Hypothalamus (tissue), 51 donors: ENCODE measurements around the gene ABAT.
A peak's percentile ranks its signal among the peaks of the same experiment; 100 is the strongest.
"Not testable (repeated sequence)": the region's sequence is repeated elsewhere in the genome, so short reads cannot be mapped to it uniquely, and the experiment has no call there.

Experiments
- DNase-seq, 51 donors: peaks; one replicate each; lab custom pipeline; 2025; lab: John Stamatoyannopoulos, UW

The ABAT gene

DNA sequence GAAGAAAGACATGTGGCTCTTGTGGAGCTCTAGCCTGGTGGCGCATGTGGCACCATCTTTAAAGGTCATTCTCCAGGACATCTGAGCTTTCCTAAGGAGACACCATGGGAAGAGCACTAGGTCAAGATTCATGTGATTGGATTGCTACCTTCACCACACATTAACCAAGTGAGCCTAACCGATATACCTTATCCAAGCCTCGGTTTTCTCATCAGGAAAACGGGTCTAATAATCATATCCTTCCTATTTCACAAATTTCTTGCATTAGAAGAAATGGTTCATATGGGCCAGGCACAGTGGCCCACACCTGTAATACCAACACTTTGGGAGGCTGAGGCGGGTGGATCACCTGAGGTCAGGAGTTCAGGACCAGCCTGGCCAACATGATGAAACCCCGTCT, 64.7 kb downstream of the ABAT start:
- DNase-seq, result no peak

DNA sequence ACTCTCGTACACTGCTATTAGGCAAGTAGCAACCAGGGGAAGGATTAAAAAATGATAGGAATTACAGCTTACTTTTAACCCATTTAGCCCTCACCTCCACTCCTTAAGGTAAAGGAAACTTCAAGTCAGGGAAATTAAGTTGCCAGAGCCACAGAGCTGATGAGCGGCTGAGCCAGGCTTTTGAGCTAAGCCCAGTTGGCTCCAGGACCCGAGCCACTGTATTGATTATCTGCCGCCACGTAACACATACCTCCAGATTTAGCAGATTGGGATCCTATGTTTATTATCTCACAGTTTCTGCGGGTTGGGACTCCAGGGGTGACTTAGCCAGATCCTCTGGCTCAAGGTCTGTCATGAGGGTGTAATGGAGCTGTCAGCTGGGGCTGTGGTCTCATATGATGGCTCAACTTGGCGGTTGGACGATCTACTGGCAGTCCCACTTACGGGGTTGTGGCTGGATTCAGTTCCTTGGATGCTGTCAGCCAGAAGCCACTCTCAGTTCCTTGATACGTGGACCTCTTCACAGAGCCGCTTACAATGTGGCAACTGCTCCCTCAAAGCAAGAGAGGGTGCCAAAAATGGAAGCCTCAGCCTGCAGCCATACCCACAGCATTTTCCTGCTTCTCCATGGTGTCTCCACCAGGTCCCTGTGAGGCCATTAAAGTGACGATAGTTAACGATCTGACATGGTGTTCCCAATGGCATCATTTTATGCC, 65.7 kb downstream of the ABAT start:
- DNase-seq, result no peak

GRCh38 chr16:8740775-8741355, 66.4 kb downstream of the ABAT start:
- DNase-seq, result no peak

DNA sequence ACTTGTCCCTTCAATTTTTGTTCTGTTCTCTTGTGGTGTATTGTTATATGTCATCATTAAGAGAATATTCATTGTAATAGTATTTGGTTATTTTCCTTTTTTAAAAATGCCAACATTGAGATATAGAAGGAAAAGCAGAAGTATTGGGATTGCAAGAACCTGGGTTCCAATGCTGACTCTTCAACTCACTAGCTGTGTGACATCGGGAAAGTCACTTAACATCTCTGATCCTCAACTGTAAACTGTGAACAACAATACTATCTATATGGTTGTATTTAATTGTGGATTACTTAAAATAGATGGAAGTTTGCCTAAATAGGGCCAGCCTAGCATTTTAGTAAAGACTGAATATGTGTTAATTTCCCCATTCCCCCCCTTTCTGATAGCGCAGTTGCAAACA, 67.2 kb downstream of the ABAT start:
- DNase-seq, result no peak

GRCh38 chr16:8742068-8742467, 67.7 kb downstream of the ABAT start:
- no peak for DNase-seq

DNA sequence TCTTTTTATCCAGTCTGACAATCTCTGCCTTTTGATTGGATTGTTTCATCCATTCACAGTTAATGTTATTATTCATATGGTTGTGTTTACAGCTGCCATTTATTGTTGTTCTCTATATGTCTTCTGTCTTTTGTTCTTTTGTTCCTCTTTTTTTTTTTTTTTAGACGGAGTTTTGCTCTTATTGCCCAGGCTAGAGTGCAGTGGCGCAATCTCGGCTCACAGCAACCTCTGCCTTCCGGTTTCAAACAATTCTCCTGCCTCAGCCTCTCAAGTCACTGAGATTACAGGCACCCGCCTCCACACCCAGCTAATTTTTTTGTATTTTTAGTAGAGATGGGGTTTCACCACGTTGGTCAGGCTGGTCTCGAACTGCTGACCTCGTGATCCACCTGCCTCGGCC, 74.5 kb downstream of the ABAT start:
- not testable (repeated sequence) for DNase-seq

GRCh38 chr16:8751481-8752311, 77.3 kb downstream of the ABAT start:
- no peak for DNase-seq

DNA sequence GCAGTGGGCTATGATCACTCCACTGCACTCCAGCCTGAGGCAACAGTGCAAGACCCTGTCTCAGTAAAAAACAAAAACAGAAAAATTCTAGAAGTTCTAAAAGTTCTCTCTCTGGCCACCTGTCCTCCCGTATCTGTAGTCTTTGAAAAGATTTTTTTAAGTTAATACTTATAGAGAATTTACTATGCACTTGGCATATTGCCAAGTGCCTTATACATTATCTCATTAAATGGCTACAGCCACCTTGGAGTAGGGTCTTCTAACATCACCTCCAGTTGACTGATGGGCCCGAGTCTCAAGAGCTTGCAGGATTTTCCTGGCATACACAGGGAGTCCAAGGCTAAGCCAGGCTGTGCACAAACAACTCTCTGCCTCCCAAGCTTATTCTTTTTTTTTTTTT, 78.3 kb downstream of the ABAT start:
- DNase-seq, result no peak

DNA sequence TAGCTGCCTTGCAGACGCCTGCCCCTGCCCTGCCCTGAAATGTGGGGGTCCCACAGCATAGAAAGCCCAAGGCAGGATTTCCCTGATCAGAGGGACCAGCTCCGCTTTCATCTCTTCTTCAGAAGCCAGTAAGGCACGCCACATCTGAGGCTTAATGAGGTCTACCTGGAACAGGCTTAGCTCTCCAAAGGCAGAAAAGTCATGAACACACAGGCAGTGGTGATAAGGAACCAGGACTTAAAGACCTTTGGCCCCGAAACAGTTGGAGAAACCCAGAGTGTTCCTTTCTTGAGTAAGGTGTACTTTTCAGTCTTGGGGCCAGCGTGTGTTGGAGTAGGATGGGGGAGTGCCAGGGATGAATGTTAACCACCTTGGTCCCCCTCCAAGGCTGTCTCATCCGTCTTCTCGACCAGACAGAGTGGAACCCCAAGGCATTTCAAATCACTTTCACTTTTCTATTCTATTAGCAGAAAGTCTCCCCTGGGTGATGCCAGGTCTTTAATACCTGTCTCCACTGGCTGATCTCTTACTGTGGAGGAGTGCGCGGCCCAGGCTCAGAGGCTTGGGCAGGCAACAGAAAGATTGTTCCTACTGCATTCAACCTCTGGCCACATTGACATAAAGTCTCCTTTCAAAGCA, 79.1 kb downstream of the ABAT start:
- no peak for DNase-seq

GRCh38 chr16:8756755-8757154, 82.3 kb downstream of the ABAT start:
- no peak for DNase-seq

GRCh38 chr16:8758022-8758421, 83.6 kb downstream of the ABAT start:
- DNase-seq, result no peak

DNA sequence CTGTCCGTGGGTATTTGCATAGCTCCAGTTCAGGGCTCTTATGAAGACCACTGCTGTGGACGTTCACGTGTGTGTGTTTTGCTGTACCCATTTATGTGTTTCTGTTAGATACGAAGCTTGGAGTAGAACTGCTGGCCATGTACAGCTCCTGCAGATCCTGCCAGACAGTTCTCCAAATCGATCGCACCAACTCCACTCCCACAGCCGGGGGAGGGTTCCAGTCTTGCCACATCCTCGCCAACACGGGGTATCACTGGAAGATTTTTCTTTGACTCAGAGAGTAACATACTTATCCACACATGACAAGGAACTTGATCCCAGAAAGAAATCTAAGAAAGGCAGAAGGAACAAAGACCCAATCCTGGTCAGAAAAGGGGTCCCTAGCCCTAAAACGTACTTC, 85.6 kb downstream of the ABAT start:
- DNase-seq, result peak in 1 of 51 donors; percentile 27

- no peak for DNase-seq
These were observed 86.7 kb downstream of the ABAT start for GRCh38 chr16:8761078-8761477.

GRCh38 chr16:8762254-8762653, 87.8 kb downstream of the ABAT start:
- DNase-seq, result no peak

- DNase-seq, result no peak
These were observed 88.7 kb downstream of the ABAT start for GRCh38 chr16:8763083-8763482.

DNA sequence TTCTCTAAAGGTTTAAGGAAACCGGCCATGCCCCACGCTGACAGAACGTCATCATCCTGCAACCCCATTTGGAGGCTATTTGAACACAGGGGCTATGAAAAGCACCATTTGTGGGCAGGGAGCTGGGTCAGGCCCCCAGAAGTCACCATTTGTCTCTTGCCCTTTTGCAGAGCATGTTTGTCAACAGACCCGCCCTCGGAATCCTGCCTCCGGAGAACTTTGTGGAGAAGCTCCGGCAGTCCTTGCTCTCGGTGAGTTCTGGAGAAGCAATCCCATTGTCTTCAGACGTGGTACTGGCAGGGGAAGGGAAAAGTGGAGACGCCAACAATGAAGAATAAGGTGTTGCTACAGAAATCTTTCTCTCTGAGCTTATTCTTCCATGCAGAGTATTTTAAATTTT, 89.5 kb downstream of the ABAT start:
- no peak for DNase-seq

GRCh38 chr16:8764525-8765250, 90.3 kb downstream of the ABAT start:
- no peak for DNase-seq

DNA sequence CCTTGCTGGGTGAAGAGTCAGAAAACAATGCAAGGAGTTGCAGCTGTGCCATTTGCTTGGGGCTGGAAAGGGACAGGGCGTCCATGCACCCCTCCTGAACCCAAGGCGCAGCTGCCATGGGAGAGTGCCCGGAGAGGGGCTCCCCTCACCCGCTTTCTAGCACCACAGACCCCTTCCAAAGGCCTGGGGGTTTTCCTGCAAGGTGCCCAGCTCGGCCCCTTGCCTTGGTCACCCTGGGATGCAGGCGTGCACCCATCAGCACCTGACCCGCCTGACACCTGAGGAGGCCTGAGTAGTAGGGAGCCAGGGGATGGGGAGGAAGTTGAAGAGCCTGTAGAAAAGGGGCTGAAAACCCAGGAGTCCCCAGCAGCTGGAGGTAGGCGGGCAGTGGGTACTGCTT, 92.8 kb downstream of the ABAT start:
- DNase-seq, result no peak

- no peak for DNase-seq
These were observed 93.9 kb downstream of the ABAT start for GRCh38 chr16:8768283-8768682.

- peak in 16 of 51 donors; percentile 2 to 54 (median 16) for DNase-seq
These were observed 94.3 kb downstream of the ABAT start for GRCh38 chr16:8768692-8769091.

GRCh38 chr16:8773537-8773936, 99.1 kb downstream of the ABAT start:
- DNase-seq, result no peak
